GM12874 (cell line): ENCODE results near the gene UGT3A1.

Experiments used
- CTCF ChIP-seq: IDR thresholded peaks from 2 replicates; pipeline ENCODE4 v1.5.1; 2011; ENCODE audit warnings: low read depth, mild to moderate bottlenecking, control low read depth, low read length, moderate library complexity; ENCODE audit not compliant: insufficient read depth

The UGT3A1 gene

GRCh38 chr5:36001032-36001431 is 9.8 kb upstream of the UGT3A1 start:
- no peak for TF ChIP-seq CTCF

DNA sequence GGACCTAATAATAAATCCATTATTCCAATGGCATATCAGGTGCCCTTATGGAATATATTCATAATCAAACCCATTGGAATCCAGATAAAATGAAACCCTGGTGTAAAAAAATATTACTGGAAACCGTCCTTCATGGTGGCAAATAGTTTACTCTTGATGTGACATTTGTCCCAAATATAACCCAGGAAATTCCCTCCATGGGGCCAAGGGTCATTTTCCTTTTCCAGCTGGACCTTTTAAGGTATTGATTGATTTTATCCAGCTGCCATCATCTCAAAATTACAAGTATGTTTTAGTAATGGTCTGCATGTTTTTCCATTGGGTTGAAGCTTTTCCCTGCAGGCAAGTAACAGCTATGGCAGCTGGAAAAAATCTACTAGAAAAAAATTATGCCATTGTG is 8.4 kb upstream of the UGT3A1 start:
- TF ChIP-seq CTCF, result no peak

DNA sequence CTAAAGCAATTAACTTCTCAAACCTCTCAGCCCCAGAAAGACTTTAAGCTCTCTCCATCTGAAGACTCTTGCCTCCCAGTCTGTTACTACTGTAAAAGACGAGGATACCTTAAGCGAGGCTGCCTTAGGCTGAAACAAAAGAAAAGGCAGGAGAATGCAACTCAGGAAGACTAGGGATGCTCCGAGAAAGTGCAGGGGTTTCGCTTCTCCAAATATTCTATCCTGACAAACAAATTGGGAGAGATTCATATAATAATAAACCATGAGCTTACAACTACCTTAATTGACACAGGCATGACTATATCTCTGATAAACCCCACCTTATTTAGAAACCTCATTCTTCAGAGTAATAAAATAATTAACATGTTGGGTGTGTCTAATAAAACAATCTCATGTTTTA is 4.9 kb upstream of the UGT3A1 start:
- TF ChIP-seq CTCF, result no peak

DNA sequence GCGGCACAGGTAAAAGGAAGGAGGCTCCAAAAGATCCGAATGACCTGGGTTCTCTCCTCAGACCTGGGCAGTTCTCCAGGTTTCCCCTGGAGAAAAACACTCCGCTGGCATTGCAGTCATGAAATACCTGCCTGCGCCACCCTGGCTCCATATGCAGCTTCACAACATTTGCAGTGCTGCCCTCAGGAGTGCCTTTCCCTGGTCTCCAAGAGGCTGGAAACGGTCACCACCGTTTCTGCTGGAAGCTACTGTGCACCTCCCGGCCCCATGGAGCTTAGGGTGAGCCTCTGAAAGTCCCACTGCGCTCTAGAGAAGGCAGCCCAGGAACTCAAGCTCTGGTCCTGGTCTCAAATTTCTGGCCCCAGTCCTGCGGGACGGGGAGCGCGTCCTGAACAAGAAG is 670 bp downstream of the UGT3A1 start:
- no peak for TF ChIP-seq CTCF

GRCh38 chr5:35988529-35988928 is 2.7 kb downstream of the UGT3A1 start:
- no peak for TF ChIP-seq CTCF

DNA sequence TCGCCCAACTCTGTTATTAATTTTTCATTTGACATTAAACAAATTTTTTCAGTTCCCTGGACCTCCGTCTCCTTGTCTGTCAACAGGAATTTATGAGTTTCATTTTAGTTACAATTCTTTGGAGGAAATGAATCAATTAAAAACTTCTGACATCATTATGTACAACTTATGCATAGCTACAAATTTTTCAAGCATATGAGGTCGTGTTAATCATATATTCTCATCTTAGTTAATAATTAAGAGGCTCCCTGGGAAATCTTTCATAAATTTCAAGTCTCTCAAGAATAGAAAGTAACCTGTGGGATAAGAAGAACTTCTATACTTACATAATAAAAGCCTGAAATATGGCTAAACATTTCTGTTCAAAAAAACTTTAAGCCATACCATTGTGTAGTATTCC is 3.4 kb downstream of the UGT3A1 start:
- no peak for TF ChIP-seq CTCF

DNA sequence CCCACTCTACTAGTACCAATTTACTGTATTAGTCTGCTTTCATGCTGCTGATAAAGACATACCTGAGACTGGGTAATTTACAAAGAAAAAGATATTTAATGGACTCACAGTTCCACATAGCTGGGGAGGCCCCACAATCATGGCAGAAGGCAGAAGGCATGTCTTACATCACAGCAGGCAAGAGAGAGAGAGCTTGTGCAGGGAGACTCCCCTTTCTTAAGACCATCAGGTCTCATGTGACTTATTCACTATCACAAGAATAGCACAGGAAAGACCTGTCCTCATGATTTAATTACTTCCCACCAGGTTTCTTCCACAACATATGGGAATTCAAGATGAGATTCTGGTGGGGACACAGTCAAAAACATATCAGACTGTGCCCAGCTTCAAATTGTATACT is 11.5 kb downstream of the UGT3A1 start:
- no peak for TF ChIP-seq CTCF

DNA sequence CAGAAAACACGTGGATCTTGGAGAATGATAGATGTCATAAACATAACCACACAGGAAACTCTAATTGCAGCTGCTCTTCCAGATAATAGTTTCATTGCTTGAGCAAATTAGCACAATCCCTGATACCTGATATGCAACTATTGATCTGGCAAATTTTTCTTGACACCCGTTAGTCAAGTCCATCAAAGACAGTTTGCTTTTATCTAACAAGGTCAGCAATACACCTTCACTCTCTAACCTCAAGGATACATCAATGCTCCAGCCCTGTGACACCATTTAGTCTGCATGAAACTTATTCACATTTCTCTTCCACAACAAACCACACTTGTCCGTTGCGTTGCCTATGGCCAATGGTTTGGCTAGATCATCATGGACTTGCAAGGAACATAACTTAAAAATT is 16.6 kb downstream of the UGT3A1 start:
- no peak for TF ChIP-seq CTCF
